Skin epidermis (tissue), 12 donors: Measurements from ENCODE around the gene TERT.
"Not testable (repeated sequence)": the region's sequence is repeated elsewhere in the genome, so short reads cannot be mapped to it uniquely, and the experiment has no call there.

Experiments
- H3K27ac ChIP-seq, 21 experiments: fragments of 200-600 bp; sonication (generic) in 11 of 21; one replicate each; pipeline ENCODE4 v1.5.0; 2020; ENCODE audit warnings: mild to moderate bottlenecking in 3 of 21, inconsistent platforms in 2 of 21, moderate library complexity in 2 of 21
- H3K4me3 ChIP-seq, 7 experiments: fragments of 200-600 bp; sonication (generic) in 2 of 7; one replicate each; pipeline ENCODE4 v1.5.0; 2020; ENCODE audit warnings: inconsistent platforms in 2 of 7, mild to moderate bottlenecking in 2 of 7, moderate library complexity in 1 of 7

Gene TERT

GRCh38 chr5:1282131-1282992, 12.5 kb downstream of the TERT start:
- Histone ChIP-seq H3K4me3 (no peak overlapping the region), H3K27ac (no peak overlapping the region)

GRCh38 chr5:1281038-1281882, 13.6 kb downstream of the TERT start:
- H3K27ac ChIP-seq, result no peak overlapping the region
- H3K4me3 ChIP-seq, result no peak overlapping the region

- Histone ChIP-seq H3K27ac (no peak overlapping the region), H3K4me3 (no peak overlapping the region)
Observed at GRCh38 chr5:1280177-1281037, 14.5 kb downstream of the TERT start.

DNA sequence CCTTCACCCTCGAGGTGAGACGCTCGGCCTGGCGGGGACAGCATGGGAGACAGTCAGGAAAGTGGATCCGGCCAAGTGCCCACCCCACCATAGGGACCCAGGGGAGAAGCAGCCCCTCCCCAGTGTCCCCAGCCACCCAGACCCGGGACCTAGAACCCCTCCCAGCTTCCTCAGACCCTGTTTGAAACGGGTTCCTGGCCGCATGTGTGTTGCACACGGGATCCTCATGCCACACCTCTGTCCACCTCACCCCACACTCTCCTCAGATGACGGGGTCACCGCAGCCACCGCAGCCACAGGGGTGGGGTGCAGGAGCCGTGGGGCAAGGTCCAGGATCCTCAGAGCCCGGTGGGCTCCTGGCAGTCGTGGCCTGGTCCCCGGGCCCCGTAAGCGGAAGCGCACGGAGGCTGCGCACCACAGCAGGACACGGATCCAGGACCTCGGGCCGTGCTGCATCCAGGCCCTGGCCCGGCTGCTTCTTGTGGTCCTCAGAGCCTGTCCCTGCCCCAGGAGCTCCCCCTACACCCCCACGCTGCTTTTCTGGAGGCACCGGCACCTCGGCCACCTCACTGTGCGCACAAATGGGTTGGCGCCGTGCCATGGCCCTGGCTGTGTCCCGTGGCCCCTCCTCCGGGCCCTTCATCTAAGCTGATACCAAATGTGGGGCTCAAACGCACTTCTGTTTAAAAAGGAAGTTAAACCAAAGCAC, 15.3 kb downstream of the TERT start:
- Histone ChIP-seq H3K27ac (no peak overlapping the region), H3K4me3 (no peak overlapping the region)

GRCh38 chr5:1278656-1279442, 16.0 kb downstream of the TERT start:
- no peak overlapping the region for H3K4me3 ChIP-seq
- no peak overlapping the region for H3K27ac ChIP-seq

GRCh38 chr5:1278216-1278615, 16.7 kb downstream of the TERT start:
- no peak overlapping the region for H3K27ac ChIP-seq

GRCh38 chr5:1277781-1278180, 17.1 kb downstream of the TERT start:
- no peak overlapping the region for H3K27ac ChIP-seq

More at GRCh38 chr5:1278216-1278615, 16.7 kb downstream of the TERT start:
- no peak overlapping the region for H3K4me3 ChIP-seq

DNA sequence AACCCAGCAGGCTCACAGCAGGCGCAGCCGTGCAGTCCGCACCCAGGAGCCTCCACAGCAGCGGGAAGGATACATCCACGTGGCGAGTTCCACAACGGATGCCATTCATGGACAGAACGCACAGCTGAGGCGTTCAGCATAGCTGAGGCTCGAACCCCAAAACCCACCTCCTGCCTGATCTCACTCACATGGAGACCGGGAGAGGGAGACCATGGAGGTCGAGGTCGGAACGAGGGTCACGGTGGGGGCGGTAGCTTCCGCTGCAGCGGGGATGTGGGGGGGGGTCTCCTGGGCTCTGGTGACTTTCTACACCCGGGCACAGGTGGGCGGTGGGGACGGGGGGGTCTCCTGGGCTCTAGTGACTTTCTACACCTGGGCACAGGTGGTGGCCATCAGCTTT, 17.5 kb downstream of the TERT start:
- no peak overlapping the region for H3K27ac ChIP-seq
- no peak overlapping the region for H3K4me3 ChIP-seq

More at GRCh38 chr5:1277781-1278180, 17.1 kb downstream of the TERT start:
- H3K4me3 ChIP-seq, result no peak overlapping the region

GRCh38 chr5:1276930-1277329, 17.9 kb downstream of the TERT start:
- Histone ChIP-seq H3K27ac (no peak overlapping the region), H3K4me3 (no peak overlapping the region)

GRCh38 chr5:1275397-1276391, 19.2 kb downstream of the TERT start:
- H3K4me3 ChIP-seq, H3K27ac ChIP-seq: not testable (repeated sequence)

- Histone ChIP-seq H3K4me3 (no peak overlapping the region), H3K27ac (no peak overlapping the region)
Observed at GRCh38 chr5:1274471-1274870, 20.4 kb downstream of the TERT start.

- Histone ChIP-seq H3K27ac (no peak overlapping the region), H3K4me3 (no peak overlapping the region)
Observed at GRCh38 chr5:1273745-1274144, 21.1 kb downstream of the TERT start.

GRCh38 chr5:1272201-1272600, 22.7 kb downstream of the TERT start:
- no peak overlapping the region for H3K4me3 ChIP-seq
- no peak overlapping the region for H3K27ac ChIP-seq

GRCh38 chr5:1270933-1271914, 23.6 kb downstream of the TERT start:
- no peak overlapping the region for H3K27ac ChIP-seq
- no peak overlapping the region for H3K4me3 ChIP-seq

DNA sequence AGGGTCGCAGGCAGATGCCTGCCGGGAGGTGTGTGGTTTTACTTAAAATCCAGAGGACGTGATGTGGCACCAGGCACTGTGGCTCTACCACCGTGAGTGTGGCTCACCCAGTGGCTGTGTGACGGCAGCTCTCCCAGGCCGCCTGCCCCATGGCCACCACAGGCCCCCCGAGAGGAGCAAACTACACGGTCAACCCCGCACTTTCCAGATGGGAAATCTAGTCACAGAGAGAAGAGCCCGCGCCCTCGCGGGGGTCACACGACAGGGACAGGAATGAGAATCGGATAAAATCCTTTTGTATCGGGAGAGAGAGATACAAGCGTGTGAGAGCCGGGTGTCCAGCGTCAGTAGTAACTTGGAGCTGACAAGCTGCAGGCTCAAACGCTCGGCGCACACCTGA, 24.4 kb downstream of the TERT start:
- Histone ChIP-seq H3K4me3 (no peak overlapping the region), H3K27ac (no peak overlapping the region)

DNA sequence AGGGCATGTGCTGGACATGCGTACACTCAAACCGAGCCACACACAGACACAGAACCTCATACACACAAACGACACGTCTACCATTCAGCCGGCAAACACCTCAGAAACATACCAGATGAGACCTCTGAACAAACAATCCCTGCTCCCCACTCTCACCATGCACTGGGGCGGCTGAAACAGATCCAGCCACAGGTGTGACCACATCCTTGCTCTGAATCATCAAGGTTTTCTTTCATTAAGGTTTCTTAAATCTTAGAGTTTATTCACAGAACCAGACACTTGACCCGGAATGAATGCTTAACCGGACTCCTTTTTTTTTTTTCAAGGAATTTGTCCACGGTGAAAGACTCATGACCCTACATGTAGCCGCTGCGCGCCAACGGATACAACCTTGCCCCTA, 26.2 kb downstream of the TERT start:
- H3K27ac ChIP-seq, result no peak overlapping the region
- H3K4me3 ChIP-seq, result no peak overlapping the region
